Astrocyte (in vitro differentiated cells and primary cell): ENCODE measurements around the gene GP9.

ENCODE experiments used
- CTCF ChIP-seq: IDR thresholded peaks from 2 replicates; pipeline ENCODE4 v1.5.1; 2011; ENCODE audit warnings: low read depth, mild to moderate bottlenecking, inconsistent platforms, low read length, moderate library complexity; ENCODE audit not compliant: insufficient read depth
- EZH2 ChIP-seq: IDR thresholded peaks from 2 replicates; pipeline ENCODE4 v1.6.1; 2012; ENCODE audit warnings: mild to moderate bottlenecking, low read length, inconsistent platforms; ENCODE audit not compliant: insufficient read depth

GRCh38 chr3:129065720-129066073 is 5.1 kb downstream of the GP9 start:
- no peak for TF ChIP-seq CTCF
- TF ChIP-seq EZH2 = no peak
